A549 (cell line): Measurements from ENCODE around the gene IGFL4. TPM values are rescaled to one million over a fixed set of nuclear protein-coding genes. Genes with fewer than 3 reads are reported as not detected.
"Not testable (repeated sequence)": the region's sequence is repeated elsewhere in the genome, so short reads cannot be mapped to it uniquely, and the experiment has no call there.

ENCODE experiments used
- ATAC-seq, 2 experiments: fragments of 200-7000 bp in 1 of 2; fragments of >200 bp in 1 of 2; cut with Nextera tagmentation in 1 of 2; cut with Tn5 transposase in 1 of 2; 3 replicates each; pipeline versions ENCODE4 v1.8.0 to v1.9.1; 2018 to 2020; ENCODE audit warnings: mild to moderate bottlenecking in 1 of 2, moderate library complexity in 1 of 2
- CTCF ChIA-PET: fragments of 300-600 bp; sonication (Branson Sonifier 250); formaldehyde crosslinking; extraction: SDS; loops from one replicate; lab custom pipeline; 2021; ENCODE audit warnings: antibody characterized with exemption, inconsistent platforms; lab: Yijun Ruan, JAX
- POLR2A ChIA-PET: fragments of 350-600 bp; formaldehyde crosslinking; extraction: SDS; loops from one replicate; lab custom pipeline; 2021; ENCODE audit warnings: antibody characterized with exemption, inconsistent platforms; lab: Yijun Ruan, JAX
- DNase-seq, 2 experiments: peaks; one replicate each; pipeline versions ENCODE4 v3.0.0 to v3.0.0-alpha.2; 2011 to 2016; ENCODE audit warnings: low read depth in 1 of 2, low spot score in 1 of 2
- FAIRE-seq: peaks from 2 replicates; lab custom pipeline; 2011; peaks lifted over from hg19 to GRCh38; lab: Jason Lieb, UNC
- H3K27ac ChIP-seq, 2 experiments: fragments of >200 bp; sonication (Bioruptor Twin); formaldehyde crosslinking; 3 replicates each; pipeline ENCODE4 v1.5.1; 2016 to 2017
- H3K4me1 ChIP-seq: fragments of >200 bp; sonication (Bioruptor Twin); formaldehyde crosslinking; 3 replicates; pipeline ENCODE4 v1.6.1; 2016
- H3K4me2 ChIP-seq: fragments of >200 bp; sonication (Bioruptor Twin); formaldehyde crosslinking; 3 replicates; pipeline ENCODE4 v1.6.1; 2016
- H3K4me3 ChIP-seq: fragments of >200 bp; sonication (Bioruptor Twin); formaldehyde crosslinking; 3 replicates; pipeline ENCODE4 v1.5.1; 2016
- H3K9me3 ChIP-seq: fragments of >200 bp; sonication (Bioruptor Twin); formaldehyde crosslinking; 3 replicates; pipeline ENCODE4 v1.6.1; 2016
- CBX8 ChIP-seq: fragments of 200-600 bp; sonication (generic); IDR thresholded peaks from 2 replicates; pipeline ENCODE4 v1.6.1; 2016
- ESRRA ChIP-seq: fragments of 150-350 bp; IDR thresholded peaks from 2 replicates; pipeline ENCODE4 v1.6.1; 2014; ENCODE audit warnings: mild to moderate bottlenecking, low read length, borderline replicate concordance
- HEYL ChIP-seq: fragments of 250-450 bp; sonication (Bioruptor Pico); IDR thresholded peaks from 2 replicates; pipeline ENCODE4 v1.8.0; 2021; ENCODE audit warnings: mild to moderate bottlenecking, moderate library complexity
- HOXB5 ChIP-seq: fragments of 250-450 bp; sonication (Bioruptor Pico); IDR thresholded peaks from 2 replicates; pipeline ENCODE4 v1.5.0; 2020; ENCODE audit warnings: mild to moderate bottlenecking, moderate library complexity
- JUNB ChIP-seq: fragments of >200 bp; sonication (Bioruptor Twin); formaldehyde crosslinking; IDR thresholded peaks from 2 replicates; pipeline ENCODE4 v1.6.1; 2016
- MAFK ChIP-seq: fragments of 450-650 bp; IDR thresholded peaks from 2 replicates; pipeline ENCODE4 v1.6.1; 2014; ENCODE audit not compliant: partially characterized antibody
- MAZ ChIP-seq: fragments of 150-350 bp; IDR thresholded peaks from 2 replicates; pipeline ENCODE4 v1.6.1; 2014; ENCODE audit warnings: antibody characterized with exemption, low read depth, low read length, borderline replicate concordance
- NFE2L2 ChIP-seq: fragments of 150-350 bp; conservative IDR thresholded peaks from 2 replicates; pipeline ENCODE4 v1.6.1; 2014; ENCODE audit warnings: low read length
- RAD21 ChIP-seq, 2 experiments: fragments of >200 bp in 1 of 2; sonication (Bioruptor Twin) in 1 of 2; formaldehyde crosslinking in 1 of 2; IDR thresholded peaks in 1 of 2; conservative IDR thresholded peaks in 1 of 2; 2 replicates in 1 of 2; 3 replicates in 1 of 2; pipeline ENCODE4 v1.6.1; 2012 to 2018; ENCODE audit warnings: inconsistent platforms in 1 of 2
- RARB ChIP-seq: fragments of 250-450 bp; sonication (Bioruptor Pico); IDR thresholded peaks from 2 replicates; pipeline ENCODE4 v1.8.0; 2021; ENCODE audit warnings: mild to moderate bottlenecking, moderate library complexity
- SMC3 ChIP-seq: fragments of >200 bp; sonication (Bioruptor Twin); formaldehyde crosslinking; IDR thresholded peaks from 3 replicates; pipeline ENCODE4 v1.6.1; 2018; ENCODE audit warnings: inconsistent platforms
- TFCP2L1 ChIP-seq: fragments of 250-450 bp; sonication (Bioruptor Pico); IDR thresholded peaks from 2 replicates; pipeline ENCODE4 v1.5.0; 2021; ENCODE audit warnings: mild to moderate bottlenecking
- TP53 ChIP-seq: fragments of 250-450 bp; sonication (Bioruptor Pico); IDR thresholded peaks from 2 replicates; pipeline ENCODE4 v1.5.0; 2021; ENCODE audit warnings: mild to moderate bottlenecking, moderate library complexity
- ZSCAN20 ChIP-seq: fragments of 250-450 bp; sonication (Bioruptor Pico); IDR thresholded peaks from 2 replicates; pipeline ENCODE4 v1.8.0; 2022; ENCODE audit warnings: mild to moderate bottlenecking, moderate library complexity
- WGBS: methylation state at CpG from one replicate; pipeline ENCODE4 v1.1.6; 2017; ENCODE audit errors: missing lambda C conversion rate; 5-methylcytosine and 5-hydroxymethylcytosine counted together
- polyA plus RNA-seq, 4 experiments: library from polyadenylated mRNA; depleted of rRNA in 3 of 4; stranded (reverse); fragments of >200 nt; fragmentation: RNase III in 1 of 4; extraction: RNeasy Plus Mini Kit Qiagen cat#74134 plus additional on column Dnase treatment in 1 of 4; gene quantifications; 2 replicates in 3 of 4; 3 replicates in 1 of 4; pipeline ENCODE4 v1.2.3, GENCODE V29; 2011 to 2017
- TF ChIP-seq, protein P1 (sequence below): IDR thresholded peaks from 2 replicates; pipeline ENCODE4 v1.6.1; 2012
- TF ChIP-seq, protein P2 (sequence below): fragments of >200 bp; sonication (Bioruptor Twin); formaldehyde crosslinking; IDR thresholded peaks from 3 replicates; pipeline ENCODE4 v1.5.1; 2016
- TF ChIP-seq, protein P3 (sequence below): fragments of 450-650 bp; IDR thresholded peaks from 2 replicates; pipeline ENCODE4 v1.6.1; 2014; ENCODE audit warnings: antibody characterized with exemption

The IGFL4 gene
- polyA plus RNA-seq, 2 of the 4 experiments (the other 2 are of a cell fraction) = 1.7 to 3.1 TPM

DNA sequence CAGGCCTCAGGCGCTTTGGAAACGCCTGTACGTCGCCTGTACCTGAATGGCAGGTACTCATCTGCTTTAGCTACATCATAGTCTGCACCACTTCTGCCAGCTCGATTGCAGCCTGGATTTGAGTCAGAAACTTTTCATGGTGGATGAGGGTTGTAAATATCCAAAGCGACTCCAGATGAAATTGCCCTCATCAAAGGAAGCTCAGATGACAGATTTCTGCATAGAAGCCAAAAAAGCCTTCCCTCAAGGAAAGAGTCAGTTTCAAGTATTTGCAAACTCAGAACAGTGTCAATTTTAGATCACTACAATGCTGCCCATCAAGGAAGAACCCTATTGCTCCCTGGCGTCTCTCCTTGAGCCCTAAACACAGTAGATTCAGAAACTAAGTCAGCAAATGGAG lies 38.8 kb upstream of the IGFL4 start:
- H3K27ac ChIP-seq = peak overlapping the region; percentile 48 to 69; a peak in 5 of 6 replicates
- TF ChIP-seq CBX8 (no peak), ESRRA (no peak), HEYL (CRISPR knock-in tag) (no peak), MAFK (no peak), TP53 (CRISPR knock-in tag) (no peak), TFCP2L1 (CRISPR knock-in tag) (no peak), RARB (CRISPR knock-in tag) (no peak), RAD21 (conservative IDR thresholded peaks at IDR 0.05 in 1 of 2, IDR thresholded peaks at IDR 0.05 in 1 of 2) (no peak), NFE2L2 (no peak), ZSCAN20 (CRISPR knock-in tag) (no peak), MAZ (no peak)
- TF ChIP-seq, protein P1, sequence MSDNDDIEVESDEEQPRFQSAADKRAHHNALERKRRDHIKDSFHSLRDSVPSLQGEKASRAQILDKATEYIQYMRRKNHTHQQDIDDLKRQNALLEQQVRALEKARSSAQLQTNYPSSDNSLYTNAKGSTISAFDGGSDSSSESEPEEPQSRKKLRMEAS = no peak
- H3K4me2 ChIP-seq = no peak overlapping the region
- DNase-seq (no peak), ATAC-seq (no peak), FAIRE-seq (no peak)
- 0 out of 3 replicates have a peak, but pooled peaks cover 2% of the 10 kb centered on the region for H3K9me3 ChIP-seq
- ChIA-PET POLR2A (interaction anchor here (0.6 to 1.4 kb wide), 2 partner anchors 9 to 186 kb away, joined by 3 read pairs; no protein-coding TSS in a partner anchor), CTCF (interaction anchor here (0.6 to 19.9 kb wide), 41 partner anchors 9 to 463 kb away, joined by 3 to 1009 read pairs (median 4); partner anchors contain the start of genes IGFL3, IGFL4 and PGLYRP1)
- no peak overlapping the region for H3K4me3 ChIP-seq
- H3K4me1 ChIP-seq = peaks cover 42% of the 10 kb centered on the region
- WGBS = 67% methylated on average over 7 of the region's 7 CpGs

DNA sequence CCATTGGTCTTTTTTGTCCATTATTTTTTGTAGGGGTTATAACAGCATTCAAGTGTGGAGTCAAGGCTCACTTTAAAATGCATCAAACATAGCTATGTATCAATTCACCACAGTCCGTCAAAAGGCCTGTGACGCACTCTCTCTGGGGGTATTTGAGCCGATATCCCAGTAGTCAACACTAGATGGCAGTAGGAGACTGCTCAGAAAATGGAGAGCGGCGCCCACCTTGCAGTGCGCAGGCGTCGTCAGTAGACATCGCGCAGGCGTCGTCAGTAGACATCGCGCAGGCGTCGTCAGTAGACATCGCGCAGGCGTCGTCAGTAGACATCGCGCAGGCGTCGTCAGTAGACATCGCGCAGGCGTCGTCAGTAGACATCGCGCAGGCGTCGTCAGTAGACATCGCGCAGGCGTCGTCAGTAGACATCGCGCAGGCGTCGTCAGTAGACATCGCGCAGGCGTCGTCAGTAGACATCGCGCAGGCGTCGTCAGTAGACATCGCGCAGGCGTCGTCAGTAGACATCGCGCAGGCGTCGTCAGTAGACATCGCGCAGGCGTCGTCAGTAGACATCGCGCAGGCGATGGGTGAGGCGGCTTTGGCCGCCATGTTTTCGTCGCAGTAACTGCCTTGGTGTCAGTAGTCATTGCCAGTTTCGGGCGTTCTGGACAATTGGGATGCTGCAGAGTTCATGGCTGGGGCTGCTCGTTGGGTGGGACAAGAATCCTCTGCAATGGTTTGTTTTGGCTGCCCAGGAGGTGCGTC lies 38.0 kb upstream of the IGFL4 start:
- peak in 1 of 2 experiments; percentile 55; a peak in 3 of 6 replicates for ATAC-seq
- ChIA-PET CTCF (interaction anchor here (0.6 to 19.9 kb wide), 103 partner anchors 10 to 471 kb away, joined by 3 to 1009 read pairs (median 4); partner anchors contain the start of genes CCDC61, FOXA3, HIF3A and IGFL3), POLR2A (interaction anchor here (0.6 to 1.4 kb wide), 4 partner anchors 50 to 193 kb away, joined by 3 to 4 read pairs (median 4); no protein-coding TSS in a partner anchor)
- H3K4me2 ChIP-seq, H3K4me3 ChIP-seq, H3K9me3 ChIP-seq: not testable (repeated sequence)
- DNase-seq = peak; percentile 66 to 73
- peak; percentile 65 for FAIRE-seq
- peak; percentile 77 to 90 for TF ChIP-seq RAD21 (conservative IDR thresholded peaks at IDR 0.05 in 1 of 2, IDR thresholded peaks at IDR 0.05 in 1 of 2)
- peak; percentile 75 for TF ChIP-seq SMC3
- TF ChIP-seq, protein P1 = 0 out of 2 replicates have a peak, but pooled peaks have one; percentile 24
- TF ChIP-seq, protein P2, sequence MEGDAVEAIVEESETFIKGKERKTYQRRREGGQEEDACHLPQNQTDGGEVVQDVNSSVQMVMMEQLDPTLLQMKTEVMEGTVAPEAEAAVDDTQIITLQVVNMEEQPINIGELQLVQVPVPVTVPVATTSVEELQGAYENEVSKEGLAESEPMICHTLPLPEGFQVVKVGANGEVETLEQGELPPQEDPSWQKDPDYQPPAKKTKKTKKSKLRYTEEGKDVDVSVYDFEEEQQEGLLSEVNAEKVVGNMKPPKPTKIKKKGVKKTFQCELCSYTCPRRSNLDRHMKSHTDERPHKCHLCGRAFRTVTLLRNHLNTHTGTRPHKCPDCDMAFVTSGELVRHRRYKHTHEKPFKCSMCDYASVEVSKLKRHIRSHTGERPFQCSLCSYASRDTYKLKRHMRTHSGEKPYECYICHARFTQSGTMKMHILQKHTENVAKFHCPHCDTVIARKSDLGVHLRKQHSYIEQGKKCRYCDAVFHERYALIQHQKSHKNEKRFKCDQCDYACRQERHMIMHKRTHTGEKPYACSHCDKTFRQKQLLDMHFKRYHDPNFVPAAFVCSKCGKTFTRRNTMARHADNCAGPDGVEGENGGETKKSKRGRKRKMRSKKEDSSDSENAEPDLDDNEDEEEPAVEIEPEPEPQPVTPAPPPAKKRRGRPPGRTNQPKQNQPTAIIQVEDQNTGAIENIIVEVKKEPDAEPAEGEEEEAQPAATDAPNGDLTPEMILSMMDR = peak; percentile 67
- Histone ChIP-seq H3K4me1 (peaks cover 42% of the 10 kb centered on the region), H3K27ac (peak overlapping the region in 1 of 2 experiments; percentile 69; a peak in 3 of 6 replicates)
- WGBS = 77% methylated on average over 56 of the region's 71 CpGs

DNA sequence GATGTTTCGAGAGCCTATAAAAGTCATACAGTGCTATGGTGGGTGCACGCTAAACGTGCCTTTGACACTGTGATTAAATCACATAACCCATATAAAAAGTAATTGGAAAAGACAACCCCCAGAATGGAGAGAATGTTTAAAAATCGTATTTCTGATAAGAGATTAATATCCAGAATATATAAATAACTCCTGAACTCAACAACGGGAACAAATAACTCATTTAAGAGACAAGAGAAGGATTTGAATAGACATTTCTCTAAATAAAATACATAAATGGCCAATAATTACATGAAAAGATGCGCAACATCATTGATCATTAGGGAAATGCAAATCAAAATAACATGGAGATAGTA lies 37.0 kb upstream of the IGFL4 start:
- ATAC-seq (no peak), FAIRE-seq (peak; percentile 81), DNase-seq (no peak)
- Histone ChIP-seq H3K4me2 (peak overlapping the region; percentile 90), H3K9me3 (peaks cover 2% of the 10 kb centered on the region; the same call in 1 of the 3 replicates), H3K27ac (no peak overlapping the region), H3K4me3 (no peak overlapping the region; the same call in 1 of the 3 replicates), H3K4me1 (peaks cover 50% of the 10 kb centered on the region)
- ChIA-PET POLR2A (interaction anchor here (0.5 to 2.3 kb wide), 9 partner anchors 10 to 187 kb away, joined by 3 to 16 read pairs (median 4); no protein-coding TSS in a partner anchor), CTCF (interaction anchor here (0.6 to 19.9 kb wide), 117 partner anchors 11 to 472 kb away, joined by 3 to 1009 read pairs (median 4); partner anchors contain the start of genes CCDC61, FOXA3, HIF3A and IGFL3)
- TF ChIP-seq, protein P3, sequence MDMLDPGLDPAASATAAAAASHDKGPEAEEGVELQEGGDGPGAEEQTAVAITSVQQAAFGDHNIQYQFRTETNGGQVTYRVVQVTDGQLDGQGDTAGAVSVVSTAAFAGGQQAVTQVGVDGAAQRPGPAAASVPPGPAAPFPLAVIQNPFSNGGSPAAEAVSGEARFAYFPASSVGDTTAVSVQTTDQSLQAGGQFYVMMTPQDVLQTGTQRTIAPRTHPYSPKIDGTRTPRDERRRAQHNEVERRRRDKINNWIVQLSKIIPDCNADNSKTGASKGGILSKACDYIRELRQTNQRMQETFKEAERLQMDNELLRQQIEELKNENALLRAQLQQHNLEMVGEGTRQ = no peak
- no peak for TF ChIP-seq MAFK
- TF ChIP-seq JUNB = 0 out of 2 replicates have a peak, but pooled peaks have one; percentile 2
- TF ChIP-seq RAD21 (conservative IDR thresholded peaks at IDR 0.05 in 1 of 2, IDR thresholded peaks at IDR 0.05 in 1 of 2) = peak in 1 of 2 experiments; percentile 9; a peak in 1 of 5 replicates
- TF ChIP-seq HOXB5 (CRISPR knock-in tag) = no peak
- TF ChIP-seq NFE2L2 = no peak
- WGBS = 10% methylated on average over 6 of the region's 6 CpGs
